NB4 (cell line): ENCODE data around the gene CRYBB3.

Experiments used
- CTCF ChIP-seq: IDR thresholded peaks from one replicate; pipeline ENCODE4 v1.5.1; 2012; ENCODE audit warnings: low read depth, low read length
- POLR2A ChIP-seq: IDR thresholded peaks from 2 replicates; pipeline ENCODE4 v1.6.1; 2011; ENCODE audit warnings: mild to moderate bottlenecking; ENCODE audit not compliant: insufficient read length; ENCODE audit errors: extremely low read depth

GRCh38 chr22:25205847-25206246 lies 6.2 kb downstream of the CRYBB3 start:
- no peak for TF ChIP-seq CTCF
- TF ChIP-seq POLR2A = no peak
